ENCODE results near the gene ZBTB32.
"Not testable (repeated sequence)": the region's sequence is repeated elsewhere in the genome, so short reads cannot be mapped to it uniquely, and the experiment has no call there.

The ZBTB32 gene

GRCh38 chr19:35675589-35676140 lies 28.7 kb upstream of the ZBTB32 start:
- H3K4me3 Mint-ChIP-seq, result peak overlapping the region in 1 of 2 donors; percentile 11
- peaks cover 52% of the 10 kb centered on the region for H3K27me3 Mint-ChIP-seq
- no peak for ATAC-seq
- H3K9me3 Mint-ChIP-seq, result no peaks in the 10 kb centered on the region
- no peak overlapping the region for H3K27ac Mint-ChIP-seq
- peaks cover 17% of the 10 kb centered on the region for H3K4me1 Mint-ChIP-seq
- DNase-seq, result no peak

GRCh38 chr19:35689836-35690235 lies 14.5 kb upstream of the ZBTB32 start:
- no peak for ATAC-seq
- Mint-ChIP-seq H3K27me3 (no peaks in the 10 kb centered on the region), H3K27ac (no peak overlapping the region)

GRCh38 chr19:35691106-35691505 lies 13.3 kb upstream of the ZBTB32 start:
- H3K4me3 Mint-ChIP-seq, H3K27ac Mint-ChIP-seq, ATAC-seq, H3K27me3 Mint-ChIP-seq, H3K9me3 Mint-ChIP-seq, DNase-seq: not testable (repeated sequence)
- peaks cover 13% of the 10 kb centered on the region for H3K4me1 Mint-ChIP-seq

More at GRCh38 chr19:35689836-35690235, 14.5 kb upstream of the ZBTB32 start:
- H3K4me1 Mint-ChIP-seq, result peaks cover 11% of the 10 kb centered on the region
- H3K4me3 Mint-ChIP-seq, result no peak overlapping the region
- H3K9me3 Mint-ChIP-seq, result no peaks in the 10 kb centered on the region
- no peak for DNase-seq

GRCh38 chr19:35692010-35692409 lies 12.3 kb upstream of the ZBTB32 start:
- no peak for DNase-seq

GRCh38 chr19:35693422-35693821 lies 10.9 kb upstream of the ZBTB32 start:
- Mint-ChIP-seq H3K4me3 (no peak overlapping the region), H3K27ac (no peak overlapping the region), H3K4me1 (peaks cover 35% of the 10 kb centered on the region), H3K9me3 (peaks cover 0 to 6% of the 10 kb centered on the region in 2 donors), H3K27me3 (no peaks in the 10 kb centered on the region)
- DNase-seq, result no peak
- no peak for ATAC-seq

More at GRCh38 chr19:35692010-35692409, 12.3 kb upstream of the ZBTB32 start:
- Mint-ChIP-seq H3K9me3 (peaks cover 0 to 6% of the 10 kb centered on the region in 2 donors), H3K27me3 (no peaks in the 10 kb centered on the region), H3K27ac (no peak overlapping the region), H3K4me1 (peaks cover 22% of the 10 kb centered on the region), H3K4me3 (no peak overlapping the region)
- no peak for ATAC-seq

GRCh38 chr19:35693835-35694599 lies 10.3 kb upstream of the ZBTB32 start:
- Mint-ChIP-seq H3K27ac (peak overlapping the region in 1 of 2 donors; percentile 71), H3K9me3 (peaks cover 0 to 6% of the 10 kb centered on the region in 2 donors), H3K4me3 (peak overlapping the region; percentile 3 to 29), H3K4me1 (peaks cover 41% of the 10 kb centered on the region), H3K27me3 (no peaks in the 10 kb centered on the region)
- ATAC-seq (peak; percentile 97), DNase-seq (peak; percentile 90 to 93)

GRCh38 chr19:35695895-35696422 lies 8.4 kb upstream of the ZBTB32 start:
- Mint-ChIP-seq H3K27ac (peak overlapping the region in 1 of 2 donors; percentile 52), H3K4me1 (peaks cover 55% of the 10 kb centered on the region), H3K27me3 (no peaks in the 10 kb centered on the region), H3K4me3 (peak overlapping the region in 1 of 2 donors; percentile 39), H3K9me3 (peaks cover 0 to 6% of the 10 kb centered on the region in 2 donors)
- ATAC-seq, result no peak
- DNase-seq, result no peak

- DNase-seq, result peak; percentile 36 to 63
- peak; percentile 79 for ATAC-seq
- H3K4me3 Mint-ChIP-seq, result peak overlapping the region; percentile 39 to 48
- no peaks in the 10 kb centered on the region for H3K27me3 Mint-ChIP-seq
- peaks cover 55% of the 10 kb centered on the region for H3K4me1 Mint-ChIP-seq
- peaks cover 0 to 6% of the 10 kb centered on the region in 2 donors for H3K9me3 Mint-ChIP-seq
- peak overlapping the region in 1 of 2 donors; percentile 83 for H3K27ac Mint-ChIP-seq
Observed at GRCh38 chr19:35696835-35697234, 7.5 kb upstream of the ZBTB32 start.

GRCh38 chr19:35702223-35703012 lies 1.9 kb upstream of the ZBTB32 start:
- DNase-seq, result peak; percentile 90 to 96
- peak; percentile 99 for ATAC-seq
- Mint-ChIP-seq H3K9me3 (peaks cover 0 to 3% of the 10 kb centered on the region in 2 donors), H3K27me3 (peaks cover 6% of the 10 kb centered on the region), H3K27ac (peak overlapping the region; percentile 94 to 97), H3K4me3 (peak overlapping the region; percentile 89 to 100), H3K4me1 (peaks cover 48% of the 10 kb centered on the region)

GRCh38 chr19:35703343-35703742 lies 1.0 kb upstream of the ZBTB32 start:
- H3K9me3 Mint-ChIP-seq, result peaks cover 0 to 3% of the 10 kb centered on the region in 2 donors
- no peak for ATAC-seq

GRCh38 chr19:35708391-35708790 lies 4.0 kb downstream of the ZBTB32 start:
- ATAC-seq (no peak), DNase-seq (no peak)
- Mint-ChIP-seq H3K27ac (no peak overlapping the region), H3K27me3 (peaks cover 6% of the 10 kb centered on the region), H3K9me3 (no peaks in the 10 kb centered on the region), H3K4me1 (peaks cover 57% of the 10 kb centered on the region), H3K4me3 (no peak overlapping the region)

More at GRCh38 chr19:35703343-35703742, 1.0 kb upstream of the ZBTB32 start:
- Mint-ChIP-seq H3K27me3 (peaks cover 6% of the 10 kb centered on the region), H3K27ac (no peak overlapping the region), H3K4me3 (peak overlapping the region in 1 of 2 donors; percentile 100), H3K4me1 (peaks cover 42% of the 10 kb centered on the region)
- no peak for DNase-seq

- peak; percentile 71 for ATAC-seq
- DNase-seq, result peak; percentile 84 to 91
- H3K4me1 Mint-ChIP-seq, result peaks cover 66% of the 10 kb centered on the region
- H3K27me3 Mint-ChIP-seq, result no peaks in the 10 kb centered on the region
- no peaks in the 10 kb centered on the region for H3K9me3 Mint-ChIP-seq
- H3K27ac Mint-ChIP-seq, result peak overlapping the region; percentile 98 to 99
- peak overlapping the region; percentile 70 to 75 for H3K4me3 Mint-ChIP-seq
Observed at GRCh38 chr19:35710784-35711723, 6.7 kb downstream of the ZBTB32 start.

- Mint-ChIP-seq H3K4me3 (peak overlapping the region; percentile 88 to 93), H3K27ac (peak overlapping the region; percentile 98 to 99), H3K27me3 (no peaks in the 10 kb centered on the region), H3K9me3 (no peaks in the 10 kb centered on the region), H3K4me1 (peaks cover 66% of the 10 kb centered on the region)
- DNase-seq, result peak; percentile 82 to 92
- peak; percentile 54 for ATAC-seq
Observed at GRCh38 chr19:35712567-35713505, 8.5 kb downstream of the ZBTB32 start.

- Mint-ChIP-seq H3K9me3 (no peaks in the 10 kb centered on the region), H3K4me1 (peaks cover 62% of the 10 kb centered on the region), H3K4me3 (peak overlapping the region; percentile 88 to 93), H3K27ac (peak overlapping the region; percentile 98 to 99), H3K27me3 (no peaks in the 10 kb centered on the region)
- ATAC-seq, result no peak
- no peak for DNase-seq
Observed at GRCh38 chr19:35713506-35713850, 9.1 kb downstream of the ZBTB32 start.

Data from stimulated activated naive CD8-positive, alpha-beta T cell treated with anti-CD3 and anti-CD28 coated beads, Interleukin-15, amount 100 ng/mL, for 72 hours (primary cell).